ENCODE data around the gene TIGD1.

The TIGD1 gene

DNA sequence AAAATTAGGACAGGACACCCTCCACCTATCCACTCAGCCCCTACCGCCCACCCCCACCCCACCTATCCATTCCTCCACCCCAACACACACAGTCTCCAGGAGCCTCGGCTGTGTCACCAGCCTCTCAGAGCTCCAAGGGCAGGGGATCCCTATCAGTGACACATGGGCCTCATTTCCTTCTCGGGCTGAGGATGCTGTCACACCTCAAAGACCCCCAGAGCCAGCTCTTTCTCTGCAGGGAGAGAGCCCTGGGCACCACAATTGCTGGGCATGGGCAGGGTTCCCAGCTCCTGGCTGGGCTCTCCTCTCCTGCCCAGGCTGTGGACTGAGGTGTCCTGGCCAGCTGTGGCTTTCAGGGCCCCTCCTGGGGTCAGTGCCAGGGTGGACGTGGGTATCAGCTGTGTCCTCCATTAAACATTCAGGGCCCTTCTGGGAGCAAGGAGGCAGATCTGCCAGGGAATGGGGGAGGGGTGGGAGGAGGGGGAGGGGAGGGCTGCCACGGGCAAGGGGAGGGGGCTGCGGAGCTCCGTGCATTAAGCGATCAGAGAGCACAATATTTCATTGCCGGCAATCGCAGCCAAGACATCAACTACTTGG lies 48.5 kb downstream of the TIGD1 start:
- DNase-seq (ENCODE audit: low spot score) = no peak

DNA sequence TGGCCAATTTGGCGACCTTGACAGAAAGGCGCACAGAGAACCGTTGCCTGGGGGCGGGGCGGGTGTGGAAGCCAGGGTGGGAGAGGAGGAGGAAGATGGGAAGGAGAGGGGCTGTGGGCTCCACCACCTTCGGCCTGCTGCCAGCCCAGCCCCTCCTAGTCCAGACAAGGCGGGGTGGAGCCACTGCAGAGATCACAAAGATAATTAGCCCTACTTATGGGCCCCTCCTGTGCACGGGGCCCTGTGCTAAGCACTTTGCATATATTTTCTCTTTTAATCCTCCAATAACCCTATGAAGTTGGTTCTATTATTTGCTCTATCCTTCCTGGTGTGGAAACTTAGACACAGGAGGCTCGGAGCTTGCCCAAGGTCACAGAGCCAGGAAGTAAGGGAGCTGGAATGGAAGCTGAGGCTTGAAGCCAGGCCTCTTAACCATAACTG lies 49.0 kb downstream of the TIGD1 start:
- DNase-seq (ENCODE audit: low spot score) = no peak

DNA sequence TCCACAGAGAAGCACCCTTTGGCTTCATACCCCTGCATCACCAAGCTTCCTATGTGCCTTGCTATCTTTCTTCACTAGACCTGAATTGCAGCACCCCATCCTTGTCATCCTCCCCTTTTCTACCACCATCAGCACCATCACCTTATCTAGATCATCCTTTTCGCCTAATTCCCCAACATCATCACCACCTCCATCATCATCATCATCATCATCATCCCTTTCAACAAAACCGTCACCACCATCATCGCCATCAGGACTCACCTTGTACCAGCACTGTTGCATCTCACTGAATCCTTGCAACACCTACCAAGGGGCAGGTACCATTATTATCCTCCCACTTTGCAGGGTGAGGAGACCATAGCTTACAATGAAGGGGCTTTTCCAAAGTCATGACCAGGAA lies 51.9 kb downstream of the TIGD1 start:
- no peak for DNase-seq (ENCODE audit: low spot score)

All from activated CD4-positive, alpha-beta T cell treated with anti-CD3 and anti-CD28 coated beads, Interleukin-2, Interleukin-4, amounts not matched to agents 100 ng/mL and 50 ng/mL, durations not matched to agents 16 hours and 8 hours (primary cell).